Measurements from ENCODE around the gene GMDS. TPM values are rescaled to one million over a fixed set of nuclear protein-coding genes. Genes with fewer than 3 reads are reported as not detected.
"Not testable (repeated sequence)": the region's sequence is repeated elsewhere in the genome, so short reads cannot be mapped to it uniquely, and the experiment has no call there.

GMDS gene
- total RNA-seq, 1 experiment from 2014 or later, result 31.1 TPM

GRCh38 chr6:1757131-1757530 lies 488.3 kb downstream of the GMDS start:
- Histone ChIP-seq H3K36me3 (ENCODE audit: control insufficient read depth, insufficient read depth, low read length) (no peaks in the 10 kb centered on the region), H3K9me3 (no peaks in the 10 kb centered on the region), H3K4me1 (peaks cover 6% of the 10 kb centered on the region; the same call in 1 of the 2 replicates), H3K4me3 (ENCODE audit: low read depth, low read length) (no peak overlapping the region), H3K27me3 (replicated peaks; ENCODE audit: control insufficient read depth, insufficient read depth, low read length) (no peaks in the 10 kb centered on the region)
- Mint-ChIP-seq H3K9me3 (ENCODE audit: unreplicated experiment) (peaks cover 5% of the 10 kb centered on the region), H3K4me3 (ENCODE audit: unreplicated experiment) (no peak overlapping the region), H3K4me1 (ENCODE audit: low read depth, unreplicated experiment) (peaks cover 6% of the 10 kb centered on the region), H3K36me3 (ENCODE audit: insufficient read depth, unreplicated experiment) (no peaks in the 10 kb centered on the region), H3K27me3 (ENCODE audit: insufficient read depth, unreplicated experiment) (no peaks in the 10 kb centered on the region), H3K27ac (ENCODE audit: unreplicated experiment) (no peak overlapping the region)
- no TSS peak for BruUV-seq (replicated peaks)
- ChIA-PET POLR2A (no interaction called here), CTCF (no interaction called here)
- intact Hi-C loops (cut with micrococcal nuclease; ENCODE audit: unreplicated experiment), result no loop called here
- TF ChIP-seq, protein P1, sequence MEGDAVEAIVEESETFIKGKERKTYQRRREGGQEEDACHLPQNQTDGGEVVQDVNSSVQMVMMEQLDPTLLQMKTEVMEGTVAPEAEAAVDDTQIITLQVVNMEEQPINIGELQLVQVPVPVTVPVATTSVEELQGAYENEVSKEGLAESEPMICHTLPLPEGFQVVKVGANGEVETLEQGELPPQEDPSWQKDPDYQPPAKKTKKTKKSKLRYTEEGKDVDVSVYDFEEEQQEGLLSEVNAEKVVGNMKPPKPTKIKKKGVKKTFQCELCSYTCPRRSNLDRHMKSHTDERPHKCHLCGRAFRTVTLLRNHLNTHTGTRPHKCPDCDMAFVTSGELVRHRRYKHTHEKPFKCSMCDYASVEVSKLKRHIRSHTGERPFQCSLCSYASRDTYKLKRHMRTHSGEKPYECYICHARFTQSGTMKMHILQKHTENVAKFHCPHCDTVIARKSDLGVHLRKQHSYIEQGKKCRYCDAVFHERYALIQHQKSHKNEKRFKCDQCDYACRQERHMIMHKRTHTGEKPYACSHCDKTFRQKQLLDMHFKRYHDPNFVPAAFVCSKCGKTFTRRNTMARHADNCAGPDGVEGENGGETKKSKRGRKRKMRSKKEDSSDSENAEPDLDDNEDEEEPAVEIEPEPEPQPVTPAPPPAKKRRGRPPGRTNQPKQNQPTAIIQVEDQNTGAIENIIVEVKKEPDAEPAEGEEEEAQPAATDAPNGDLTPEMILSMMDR (IDR thresholded peaks at IDR 0.05; ENCODE audit: insufficient read depth in 1 of 2, low read depth in 1 of 2, low read length in 1 of 2, severe bottlenecking in 1 of 2, unreplicated experiment in 1 of 2), result no peak
- DNase-seq, result no peak

- peaks cover 2% of the 10 kb centered on the region for H3K4me1 Mint-ChIP-seq (ENCODE audit: low read depth, unreplicated experiment)
- no peak for DNase-seq
- H3K27me3 ChIP-seq (replicated peaks; ENCODE audit: control insufficient read depth, insufficient read depth, low read length), result no peaks in the 10 kb centered on the region
- BruUV-seq (replicated peaks), result no TSS peak
- H3K36me3 ChIP-seq (ENCODE audit: control insufficient read depth, insufficient read depth, low read length), result no peaks in the 10 kb centered on the region
- H3K9me3 ChIP-seq, result no peaks in the 10 kb centered on the region
- peaks cover 4% of the 10 kb centered on the region; the same call in 1 of the 2 replicates for H3K4me1 ChIP-seq
- POLR2A ChIA-PET, result no interaction called here
- H3K36me3 Mint-ChIP-seq (ENCODE audit: insufficient read depth, unreplicated experiment), result no peaks in the 10 kb centered on the region
- CTCF ChIA-PET, result interaction anchor here (0.6 kb wide), 1 partner anchor 322 kb away, joined by 3 read pairs; no protein-coding TSS in a partner anchor
- no peak overlapping the region for H3K4me3 ChIP-seq (ENCODE audit: low read depth, low read length)
- H3K27me3 Mint-ChIP-seq (ENCODE audit: insufficient read depth, unreplicated experiment), result no peaks in the 10 kb centered on the region
- H3K27ac Mint-ChIP-seq (ENCODE audit: unreplicated experiment), result no peak overlapping the region
- peaks cover 5% of the 10 kb centered on the region for H3K9me3 Mint-ChIP-seq (ENCODE audit: unreplicated experiment)
- intact Hi-C loops (cut with micrococcal nuclease; ENCODE audit: unreplicated experiment), result no loop called here
- no peak overlapping the region for H3K4me3 Mint-ChIP-seq (ENCODE audit: unreplicated experiment)
- TF ChIP-seq, protein P1 (IDR thresholded peaks at IDR 0.05; ENCODE audit: insufficient read depth in 1 of 2, low read depth in 1 of 2, low read length in 1 of 2, severe bottlenecking in 1 of 2, unreplicated experiment in 1 of 2), result no peak
Measured at GRCh38 chr6:1756472-1757129, 488.8 kb downstream of the GMDS start.

DNA sequence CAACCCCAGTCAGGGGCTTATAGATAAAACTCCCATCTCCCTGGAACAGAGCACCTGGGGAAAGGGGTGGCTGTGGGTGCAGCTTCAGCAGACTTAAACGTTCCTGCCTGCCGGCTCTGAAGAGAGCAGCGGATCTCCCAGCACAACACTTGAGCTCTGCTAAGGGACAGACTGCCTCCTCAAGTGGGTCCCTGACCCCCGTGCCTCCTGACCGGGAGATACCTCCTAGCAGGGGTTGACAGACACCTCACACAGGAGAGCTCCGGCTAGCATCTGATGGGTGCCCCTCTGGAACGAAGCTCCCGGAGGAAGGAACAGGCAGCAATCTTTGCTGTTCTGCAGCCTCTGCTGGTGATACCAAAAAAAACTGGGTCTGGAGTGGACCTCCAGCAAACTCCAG lies 494.3 kb downstream of the GMDS start:
- H3K36me3 Mint-ChIP-seq (ENCODE audit: insufficient read depth, unreplicated experiment); DNase-seq; CTCF ChIA-PET; H3K4me1 Mint-ChIP-seq (ENCODE audit: low read depth, unreplicated experiment); H3K9me3 ChIP-seq; H3K4me3 ChIP-seq (ENCODE audit: low read depth, low read length); H3K4me1 ChIP-seq; H3K36me3 ChIP-seq (ENCODE audit: control insufficient read depth, insufficient read depth, low read length); POLR2A ChIA-PET; intact Hi-C loops (cut with micrococcal nuclease; ENCODE audit: unreplicated experiment); H3K27me3 Mint-ChIP-seq (ENCODE audit: insufficient read depth, unreplicated experiment); H3K4me3 Mint-ChIP-seq (ENCODE audit: unreplicated experiment); H3K9me3 Mint-ChIP-seq (ENCODE audit: unreplicated experiment); BruUV-seq (replicated peaks); H3K27ac Mint-ChIP-seq (ENCODE audit: unreplicated experiment); H3K27me3 ChIP-seq (replicated peaks; ENCODE audit: control insufficient read depth, insufficient read depth, low read length): not testable (repeated sequence)

All from Caco-2 (cell line).